H1 (cell line): ENCODE data around the gene FITM1. TPM values are rescaled to one million over a fixed set of nuclear protein-coding genes. Genes with fewer than 3 reads are reported as not detected.

Source experiments
- BACH1 ChIP-seq: IDR thresholded peaks from 2 replicates; pipeline ENCODE4 v1.6.1; 2012; ENCODE audit warnings: low read length, improper control_type of control experiment
- CBX5 ChIP-seq: fragments of 300-800, 300-1000 bp; sonication (generic); IDR thresholded peaks from 2 replicates; pipeline ENCODE4 v1.7.1; 2016; ENCODE audit warnings: antibody characterized with exemption, low read length, low read depth
- CREB1 ChIP-seq: IDR thresholded peaks from 2 replicates; pipeline ENCODE4 v1.6.1; 2012; ENCODE audit warnings: inconsistent platforms
- CTBP2 ChIP-seq: IDR thresholded peaks from 2 replicates; pipeline ENCODE4 v1.7.0; 2011; ENCODE audit warnings: borderline replicate concordance, mild to moderate bottlenecking, moderate library complexity, mixed read lengths, low read length; ENCODE audit not compliant: insufficient read depth, insufficient read length
- POLR2A ChIP-seq, 2 experiments: IDR thresholded peaks; 1 replicate in 1 of 2; 2 replicates in 1 of 2; pipeline ENCODE4 v1.6.1; 2011; ENCODE audit warnings: low read depth in 2 of 2, low read length in 2 of 2, mild to moderate bottlenecking in 2 of 2; ENCODE audit errors: control extremely low read depth in 1 of 2
- POLR2AphosphoS5 ChIP-seq: IDR thresholded peaks from 2 replicates; pipeline ENCODE4 v1.6.1; 2011; ENCODE audit warnings: low read depth, low read length
- RXRA ChIP-seq: IDR thresholded peaks from 2 replicates; pipeline ENCODE4 v1.6.1; 2011; ENCODE audit warnings: low read depth, mild to moderate bottlenecking, low read length, moderate library complexity; ENCODE audit not compliant: insufficient read depth
- SP1 ChIP-seq: IDR thresholded peaks from 2 replicates; pipeline ENCODE4 v1.6.1; 2011; ENCODE audit warnings: low read depth, low read length
- polyA plus RNA-seq, 7 experiments: library from polyadenylated mRNA; depleted of rRNA in 3 of 7; stranded (reverse) in 5 of 7; unstranded in 2 of 7; fragments of >200 nt in 5 of 7; fragments of 200-250 nt in 2 of 7; gene quantifications; 1 replicate in 5 of 7; 2 replicates in 1 of 7; 4 replicates in 1 of 7; pipeline versions ENCODE4 v1.2.1 to v1.2.3, GENCODE V29; 2011 to 2013; ENCODE audit warnings: missing spikeins in 2 of 7, mixed read lengths in 2 of 7
- total RNA-seq: library from RNA; stranded (reverse); fragmentation: NEBNext Ultra II Directional; extraction: Animal tissue kit (Norgen Biotek cat#: 25700); gene quantifications from 2 replicates; pipeline ENCODE4 v1.2.1, GENCODE V29; 2021
- TF ChIP-seq, protein P1 (sequence below): fragments of 300-600 bp; sonication (generic); IDR thresholded peaks from 2 replicates; pipeline ENCODE4 v1.7.1; 2012; ENCODE audit warnings: low read length, moderate library complexity, mild to moderate bottlenecking, inconsistent platforms; ENCODE audit not compliant: insufficient replicate concordance

FITM1 gene
- total and polyA plus RNA-seq, 2 of the 8 experiments (the other 6 are each of a cell fraction or from before 2014, with no cell fraction given): 0.53 to 0.76 TPM

DNA sequence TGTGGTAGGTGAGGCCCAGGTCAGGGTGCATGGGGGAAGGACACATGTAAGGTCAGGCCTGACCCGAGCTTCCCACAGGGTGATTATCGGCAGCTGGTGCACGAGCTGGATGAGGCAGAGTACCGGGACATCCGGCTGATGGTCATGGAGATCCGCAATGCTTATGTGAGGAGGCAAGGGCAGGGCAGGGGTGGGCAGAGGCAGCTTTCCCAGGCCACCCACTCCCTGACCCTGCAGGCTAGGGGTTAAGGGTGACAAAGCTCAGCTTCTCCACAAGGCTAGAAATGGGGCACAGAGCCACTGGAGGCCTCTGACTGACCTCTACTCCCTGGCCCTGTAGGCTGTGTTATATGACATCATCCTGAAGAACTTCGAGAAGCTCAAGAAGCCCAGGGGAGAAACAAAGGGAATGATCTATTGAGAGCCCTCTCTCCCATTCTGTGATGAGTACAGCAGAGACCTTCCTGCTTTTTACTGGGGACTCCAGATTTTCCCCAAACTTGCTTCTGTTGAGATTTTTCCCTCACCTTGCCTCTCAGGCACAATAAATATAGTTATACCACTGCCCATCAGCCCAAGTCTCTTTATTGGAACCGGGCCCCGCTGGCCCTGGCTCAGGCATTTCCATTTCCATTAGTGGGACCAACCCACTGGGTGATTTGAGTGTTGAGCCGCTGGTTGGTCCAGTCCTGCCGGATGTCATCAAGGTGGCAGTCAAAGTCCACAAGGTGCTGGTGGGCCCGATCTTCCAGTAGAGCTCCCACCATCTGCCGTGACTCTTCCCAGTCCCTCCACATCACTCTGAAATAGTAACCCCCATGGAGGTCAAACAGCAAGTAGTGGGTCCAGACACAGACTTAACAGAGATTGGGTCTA is 8.2 kb downstream of the FITM1 start (continued):
- TF ChIP-seq CTBP2: no peak
- no peak for TF ChIP-seq POLR2AphosphoS5
- TF ChIP-seq POLR2A (IDR thresholded peaks at IDR 0.05; ENCODE audit: control extremely low read depth in 1 of 2, low read depth in 2 of 2, low read length in 2 of 2): no peak
- TF ChIP-seq CBX5: no peak
- TF ChIP-seq BACH1: no peak
- TF ChIP-seq CREB1: no peak
- TF ChIP-seq SP1: no peak
- no peak for TF ChIP-seq RXRA
- TF ChIP-seq, protein P1, sequence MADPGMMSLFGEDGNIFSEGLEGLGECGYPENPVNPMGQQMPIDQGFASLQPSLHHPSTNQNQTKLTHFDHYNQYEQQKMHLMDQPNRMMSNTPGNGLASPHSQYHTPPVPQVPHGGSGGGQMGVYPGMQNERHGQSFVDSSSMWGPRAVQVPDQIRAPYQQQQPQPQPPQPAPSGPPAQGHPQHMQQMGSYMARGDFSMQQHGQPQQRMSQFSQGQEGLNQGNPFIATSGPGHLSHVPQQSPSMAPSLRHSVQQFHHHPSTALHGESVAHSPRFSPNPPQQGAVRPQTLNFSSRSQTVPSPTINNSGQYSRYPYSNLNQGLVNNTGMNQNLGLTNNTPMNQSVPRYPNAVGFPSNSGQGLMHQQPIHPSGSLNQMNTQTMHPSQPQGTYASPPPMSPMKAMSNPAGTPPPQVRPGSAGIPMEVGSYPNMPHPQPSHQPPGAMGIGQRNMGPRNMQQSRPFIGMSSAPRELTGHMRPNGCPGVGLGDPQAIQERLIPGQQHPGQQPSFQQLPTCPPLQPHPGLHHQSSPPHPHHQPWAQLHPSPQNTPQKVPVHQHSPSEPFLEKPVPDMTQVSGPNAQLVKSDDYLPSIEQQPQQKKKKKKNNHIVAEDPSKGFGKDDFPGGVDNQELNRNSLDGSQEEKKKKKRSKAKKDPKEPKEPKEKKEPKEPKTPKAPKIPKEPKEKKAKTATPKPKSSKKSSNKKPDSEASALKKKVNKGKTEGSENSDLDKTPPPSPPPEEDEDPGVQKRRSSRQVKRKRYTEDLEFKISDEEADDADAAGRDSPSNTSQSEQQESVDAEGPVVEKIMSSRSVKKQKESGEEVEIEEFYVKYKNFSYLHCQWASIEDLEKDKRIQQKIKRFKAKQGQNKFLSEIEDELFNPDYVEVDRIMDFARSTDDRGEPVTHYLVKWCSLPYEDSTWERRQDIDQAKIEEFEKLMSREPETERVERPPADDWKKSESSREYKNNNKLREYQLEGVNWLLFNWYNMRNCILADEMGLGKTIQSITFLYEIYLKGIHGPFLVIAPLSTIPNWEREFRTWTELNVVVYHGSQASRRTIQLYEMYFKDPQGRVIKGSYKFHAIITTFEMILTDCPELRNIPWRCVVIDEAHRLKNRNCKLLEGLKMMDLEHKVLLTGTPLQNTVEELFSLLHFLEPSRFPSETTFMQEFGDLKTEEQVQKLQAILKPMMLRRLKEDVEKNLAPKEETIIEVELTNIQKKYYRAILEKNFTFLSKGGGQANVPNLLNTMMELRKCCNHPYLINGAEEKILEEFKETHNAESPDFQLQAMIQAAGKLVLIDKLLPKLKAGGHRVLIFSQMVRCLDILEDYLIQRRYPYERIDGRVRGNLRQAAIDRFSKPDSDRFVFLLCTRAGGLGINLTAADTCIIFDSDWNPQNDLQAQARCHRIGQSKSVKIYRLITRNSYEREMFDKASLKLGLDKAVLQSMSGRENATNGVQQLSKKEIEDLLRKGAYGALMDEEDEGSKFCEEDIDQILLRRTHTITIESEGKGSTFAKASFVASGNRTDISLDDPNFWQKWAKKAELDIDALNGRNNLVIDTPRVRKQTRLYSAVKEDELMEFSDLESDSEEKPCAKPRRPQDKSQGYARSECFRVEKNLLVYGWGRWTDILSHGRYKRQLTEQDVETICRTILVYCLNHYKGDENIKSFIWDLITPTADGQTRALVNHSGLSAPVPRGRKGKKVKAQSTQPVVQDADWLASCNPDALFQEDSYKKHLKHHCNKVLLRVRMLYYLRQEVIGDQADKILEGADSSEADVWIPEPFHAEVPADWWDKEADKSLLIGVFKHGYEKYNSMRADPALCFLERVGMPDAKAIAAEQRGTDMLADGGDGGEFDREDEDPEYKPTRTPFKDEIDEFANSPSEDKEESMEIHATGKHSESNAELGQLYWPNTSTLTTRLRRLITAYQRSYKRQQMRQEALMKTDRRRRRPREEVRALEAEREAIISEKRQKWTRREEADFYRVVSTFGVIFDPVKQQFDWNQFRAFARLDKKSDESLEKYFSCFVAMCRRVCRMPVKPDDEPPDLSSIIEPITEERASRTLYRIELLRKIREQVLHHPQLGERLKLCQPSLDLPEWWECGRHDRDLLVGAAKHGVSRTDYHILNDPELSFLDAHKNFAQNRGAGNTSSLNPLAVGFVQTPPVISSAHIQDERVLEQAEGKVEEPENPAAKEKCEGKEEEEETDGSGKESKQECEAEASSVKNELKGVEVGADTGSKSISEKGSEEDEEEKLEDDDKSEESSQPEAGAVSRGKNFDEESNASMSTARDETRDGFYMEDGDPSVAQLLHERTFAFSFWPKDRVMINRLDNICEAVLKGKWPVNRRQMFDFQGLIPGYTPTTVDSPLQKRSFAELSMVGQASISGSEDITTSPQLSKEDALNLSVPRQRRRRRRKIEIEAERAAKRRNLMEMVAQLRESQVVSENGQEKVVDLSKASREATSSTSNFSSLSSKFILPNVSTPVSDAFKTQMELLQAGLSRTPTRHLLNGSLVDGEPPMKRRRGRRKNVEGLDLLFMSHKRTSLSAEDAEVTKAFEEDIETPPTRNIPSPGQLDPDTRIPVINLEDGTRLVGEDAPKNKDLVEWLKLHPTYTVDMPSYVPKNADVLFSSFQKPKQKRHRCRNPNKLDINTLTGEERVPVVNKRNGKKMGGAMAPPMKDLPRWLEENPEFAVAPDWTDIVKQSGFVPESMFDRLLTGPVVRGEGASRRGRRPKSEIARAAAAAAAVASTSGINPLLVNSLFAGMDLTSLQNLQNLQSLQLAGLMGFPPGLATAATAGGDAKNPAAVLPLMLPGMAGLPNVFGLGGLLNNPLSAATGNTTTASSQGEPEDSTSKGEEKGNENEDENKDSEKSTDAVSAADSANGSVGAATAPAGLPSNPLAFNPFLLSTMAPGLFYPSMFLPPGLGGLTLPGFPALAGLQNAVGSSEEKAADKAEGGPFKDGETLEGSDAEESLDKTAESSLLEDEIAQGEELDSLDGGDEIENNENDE: no peak
